Measurements from ENCODE around the gene PDS5A. TPM values are rescaled to one million over a fixed set of nuclear protein-coding genes. Genes with fewer than 3 reads are reported as not detected.
"Not testable (repeated sequence)": the region's sequence is repeated elsewhere in the genome, so short reads cannot be mapped to it uniquely, and the experiment has no call there.

PDS5A gene
- total and polyA plus RNA-seq, 5 donors, result 13.9 to 37.3 (median 36.0) TPM

DNA sequence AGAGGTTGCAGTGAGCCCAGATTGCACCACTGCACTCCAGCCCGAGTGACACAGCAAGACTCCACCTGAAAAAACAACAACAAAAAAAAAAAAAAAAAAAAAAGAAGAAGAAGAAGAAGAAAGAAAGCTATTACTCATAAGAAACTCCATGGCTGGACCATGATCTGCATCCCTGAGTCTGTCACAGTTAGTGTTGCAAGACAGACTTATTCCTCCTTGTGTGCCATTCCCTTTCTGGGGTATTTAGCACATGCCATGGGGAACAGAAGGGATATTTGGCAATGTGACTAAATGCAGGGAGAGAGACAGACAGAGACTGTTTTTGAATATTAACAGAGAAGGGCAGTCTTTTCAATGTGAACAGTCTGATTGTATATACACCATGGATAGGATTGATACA lies 16.7 kb upstream of the PDS5A start:
- no peaks in the 10 kb centered on the region for H3K27me3 ChIP-seq (ENCODE audit: control insufficient read depth, insufficient read depth)
- DNase-seq (no peak), ATAC-seq (no peak)
- no peaks in the 10 kb centered on the region for H3K9me3 ChIP-seq (ENCODE audit: control insufficient read depth, low read length)
- no peak overlapping the region for H3K27ac ChIP-seq (ENCODE audit: low read length)
- no peaks in the 10 kb centered on the region for H3K4me1 ChIP-seq (ENCODE audit: control insufficient read depth, insufficient read depth, low read length)
- intact Hi-C loops (cut with DNase I), result no loop called here
- no peak overlapping the region for H3K4me3 ChIP-seq (ENCODE audit: low read length)
- WGBS, result 58% methylated on average over 1 of the region's 1 CpG

DNA sequence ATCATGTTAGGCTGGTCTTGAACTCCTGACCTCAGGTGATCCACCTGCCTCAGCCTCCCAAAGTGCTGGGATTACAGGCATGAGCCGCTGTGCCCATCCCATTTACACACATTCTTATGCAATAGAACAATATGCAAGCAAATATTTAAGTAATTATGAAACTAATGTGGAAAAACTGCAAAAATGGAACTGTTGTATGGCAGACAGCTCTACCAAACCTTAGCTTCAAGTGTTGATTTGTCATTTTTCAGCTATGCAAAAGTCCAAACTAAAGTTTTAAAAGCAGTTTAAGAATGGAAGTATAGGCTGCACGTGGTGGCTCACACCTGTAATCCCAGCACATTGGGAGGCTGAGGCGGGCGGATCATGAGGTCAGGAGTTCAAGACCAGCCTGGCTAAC lies 11.7 kb upstream of the PDS5A start:
- intact Hi-C loops (cut with DNase I), result loop anchor here in 1 of 4 donors (10.0 kb wide), 1 partner anchor 65 kb away; the partner anchor contains the start of gene N4BP2
- DNase-seq; H3K27ac ChIP-seq (ENCODE audit: low read length); H3K27me3 ChIP-seq (ENCODE audit: control insufficient read depth, insufficient read depth); H3K4me3 ChIP-seq (ENCODE audit: low read length); H3K4me1 ChIP-seq (ENCODE audit: control insufficient read depth, insufficient read depth, low read length); ATAC-seq; H3K9me3 ChIP-seq (ENCODE audit: control insufficient read depth, low read length): not testable (repeated sequence)
- 92% methylated on average over 4 of the region's 4 CpGs for WGBS

DNA sequence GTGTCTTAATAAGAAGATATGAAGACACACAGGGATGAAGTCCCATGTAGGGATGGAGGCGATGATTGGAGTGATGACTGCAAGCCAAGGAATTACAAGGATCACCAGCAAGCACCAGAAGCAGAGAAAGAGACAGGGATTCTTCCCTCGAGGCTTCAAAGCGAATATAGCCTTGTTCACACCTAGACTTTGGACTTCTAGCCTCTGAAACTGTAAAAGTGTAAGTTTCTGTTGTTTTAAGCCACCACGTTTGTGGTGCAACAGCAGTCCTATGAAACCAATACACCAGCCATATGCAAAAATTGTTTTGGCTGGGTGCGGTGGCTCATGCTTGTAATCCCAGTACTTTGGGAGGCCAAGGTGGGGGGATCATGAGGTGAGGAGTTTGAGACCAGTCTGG lies 9.8 kb upstream of the PDS5A start:
- intact Hi-C loops (cut with DNase I), result loop anchor here in 1 of 4 donors (10.0 kb wide), 1 partner anchor 67 kb away; the partner anchor contains the start of gene N4BP2
- ATAC-seq, result no peak
- DNase-seq, result no peak
- H3K4me1 ChIP-seq (ENCODE audit: control insufficient read depth, insufficient read depth, low read length), result no peaks in the 10 kb centered on the region
- no peaks in the 10 kb centered on the region for H3K27me3 ChIP-seq (ENCODE audit: control insufficient read depth, insufficient read depth)
- no peak overlapping the region for H3K27ac ChIP-seq (ENCODE audit: low read length)
- 81% methylated on average over 5 of the region's 5 CpGs for WGBS
- H3K9me3 ChIP-seq (ENCODE audit: control insufficient read depth, low read length), result no peaks in the 10 kb centered on the region
- H3K4me3 ChIP-seq (ENCODE audit: low read length), result no peak overlapping the region

DNA sequence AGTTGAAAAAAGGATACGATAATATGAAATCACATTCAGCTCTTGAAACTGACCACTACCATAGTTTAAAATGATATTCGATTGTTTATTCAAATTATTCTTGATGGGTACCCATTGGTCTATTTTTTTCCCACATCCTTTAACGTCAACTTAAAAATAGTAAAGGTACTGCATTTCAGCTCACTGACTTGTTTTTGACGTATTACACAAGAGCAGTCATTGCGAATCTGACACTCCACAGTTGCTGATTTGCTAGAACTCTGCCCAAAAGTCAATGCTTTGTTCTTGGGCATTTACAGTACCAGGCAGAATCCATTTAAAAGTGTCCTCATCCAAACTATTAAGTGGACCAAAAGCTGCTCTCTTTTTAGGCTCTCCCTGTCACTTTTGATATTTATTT lies 1.2 kb upstream of the PDS5A start:
- DNase-seq (no peak), ATAC-seq (no peak)
- H3K27ac ChIP-seq (ENCODE audit: low read length), result no peak overlapping the region
- 81% methylated on average over 5 of the region's 5 CpGs for WGBS
- intact Hi-C loops (cut with DNase I), result loop anchor here (5.0 to 10.0 kb wide), 6 partner anchors 78 to 514 kb away; partner anchors contain the start of genes UBE2K (in 3 of the 4), N4BP2 (in 1 of the 4) and UGDH (in 1 of the 4)
- H3K4me3 ChIP-seq (ENCODE audit: low read length), result no peak overlapping the region
- no peaks in the 10 kb centered on the region for H3K27me3 ChIP-seq (ENCODE audit: control insufficient read depth, insufficient read depth)
- no peaks in the 10 kb centered on the region for H3K4me1 ChIP-seq (ENCODE audit: control insufficient read depth, insufficient read depth, low read length)
- H3K9me3 ChIP-seq (ENCODE audit: control insufficient read depth, low read length), result no peaks in the 10 kb centered on the region

DNA sequence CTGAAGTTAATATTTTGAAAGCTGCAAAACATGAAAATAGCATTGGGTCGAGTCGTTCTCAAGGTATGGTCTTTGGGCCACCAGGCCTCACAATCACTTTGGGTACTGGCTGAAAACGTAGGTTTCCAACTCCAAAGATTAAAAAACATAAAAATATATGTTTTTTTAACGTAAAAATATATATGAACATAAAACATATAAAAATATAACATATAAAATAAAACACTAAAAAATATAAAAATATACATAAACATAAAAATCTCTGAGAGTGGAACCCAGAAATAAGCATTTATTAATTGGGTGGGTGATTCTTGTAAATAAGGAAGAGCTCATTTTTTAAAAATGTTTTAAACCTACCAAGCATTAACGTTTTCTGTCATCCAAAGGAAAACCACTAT lies 666 bp upstream of the PDS5A start:
- 20% methylated on average over 5 of the region's 5 CpGs for WGBS
- intact Hi-C loops (cut with DNase I), result loop anchor here (5.0 to 10.0 kb wide), 6 partner anchors 79 to 514 kb away; partner anchors contain the start of genes UBE2K (in 3 of the 4), N4BP2 (in 1 of the 4) and UGDH (in 1 of the 4)
- Histone ChIP-seq H3K9me3 (ENCODE audit: control insufficient read depth, low read length) (no peaks in the 10 kb centered on the region), H3K4me1 (ENCODE audit: control insufficient read depth, insufficient read depth, low read length) (no peaks in the 10 kb centered on the region), H3K4me3 (ENCODE audit: low read length) (peak overlapping the region; percentile 98), H3K27me3 (ENCODE audit: control insufficient read depth, insufficient read depth) (no peaks in the 10 kb centered on the region), H3K27ac (ENCODE audit: low read length) (peak overlapping the region; percentile 93)
- DNase-seq, result no peak
- no peak for ATAC-seq

DNA sequence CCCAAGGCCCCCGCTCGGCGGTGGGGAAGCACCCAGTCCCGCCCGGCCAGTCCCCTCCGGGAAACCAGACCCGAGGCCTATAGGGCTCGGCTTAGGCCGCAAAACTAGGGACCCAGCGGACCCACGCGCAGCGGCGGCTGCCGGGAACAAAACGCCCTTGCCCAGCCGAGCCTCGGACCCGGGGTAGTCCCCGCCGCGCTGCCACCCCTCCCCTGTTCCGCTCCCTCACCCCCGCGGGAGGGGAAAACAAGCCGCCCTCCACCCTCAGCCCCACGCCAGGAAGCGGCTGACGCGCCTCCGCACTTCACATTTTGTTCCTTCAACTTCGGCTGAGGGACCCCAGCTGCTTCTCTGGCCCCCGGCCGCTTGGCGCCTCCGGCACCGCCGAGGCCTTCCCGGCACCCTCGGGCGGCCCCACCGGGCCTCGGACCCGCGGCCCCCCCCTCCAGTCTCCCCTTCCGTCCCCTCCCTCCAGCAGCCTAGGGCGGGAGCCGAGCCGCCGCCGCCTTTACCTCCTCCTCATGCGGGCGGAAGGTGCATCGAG lies 694 bp downstream of the PDS5A start:
- H3K27ac ChIP-seq (ENCODE audit: low read length), result peak overlapping the region; percentile 86
- intact Hi-C loops (cut with DNase I), result loop anchor here (2.0 to 10.0 kb wide), 7 partner anchors 80 to 512 kb away; partner anchors contain the start of genes UBE2K (in 3 of the 4), N4BP2 (in 1 of the 4) and UGDH (in 1 of the 4)
- H3K9me3 ChIP-seq (ENCODE audit: control insufficient read depth, low read length), result no peaks in the 10 kb centered on the region
- WGBS, result under 1% methylated on average over 54 of the region's 54 CpGs
- ATAC-seq, result peak; percentile 46 to 60
- H3K4me3 ChIP-seq (ENCODE audit: low read length), result peak overlapping the region; percentile 98
- H3K27me3 ChIP-seq (ENCODE audit: control insufficient read depth, insufficient read depth), result no peaks in the 10 kb centered on the region
- DNase-seq, result peak; percentile 54 to 82 (median 80)
- H3K4me1 ChIP-seq (ENCODE audit: control insufficient read depth, insufficient read depth, low read length), result no peaks in the 10 kb centered on the region

DNA sequence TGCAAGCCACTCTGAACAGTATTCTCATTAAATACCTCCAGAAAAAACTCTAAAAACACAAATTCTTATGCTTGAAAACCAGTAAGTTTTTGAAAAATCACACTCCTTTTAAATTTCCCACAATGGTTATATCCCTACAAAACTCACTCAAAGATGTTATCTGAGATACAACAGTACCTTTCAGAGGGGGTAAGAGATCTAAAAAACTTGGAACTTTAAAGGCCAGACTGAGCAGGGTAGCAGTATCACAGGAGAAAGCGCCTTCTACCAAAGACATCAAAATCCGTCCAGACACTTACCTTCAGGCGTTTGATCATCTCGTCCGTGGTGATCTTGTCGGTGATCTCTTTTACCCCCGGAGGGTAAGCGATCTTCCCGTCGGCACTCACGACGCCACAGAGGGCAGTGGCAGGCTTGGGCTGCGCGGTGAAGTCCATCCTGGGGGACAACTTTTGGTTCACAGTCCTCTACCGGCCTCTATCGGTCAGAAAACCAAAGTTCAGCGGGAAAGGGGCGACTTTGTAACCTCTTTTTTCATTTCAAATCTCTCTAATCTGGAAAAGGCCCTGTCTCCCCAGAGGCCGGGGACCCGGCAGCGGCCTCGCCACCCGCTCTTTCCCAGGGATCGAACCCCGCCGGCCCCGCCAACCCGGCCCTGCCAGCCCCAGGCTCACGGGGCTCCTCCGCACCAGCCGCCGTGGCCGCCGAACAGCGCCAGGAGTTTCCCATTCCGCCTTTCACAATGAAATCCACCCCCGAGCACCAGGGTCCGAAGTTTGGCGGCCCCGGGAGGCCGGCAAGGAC lies 1.4 kb downstream of the PDS5A start:
- intact Hi-C loops (cut with DNase I), result loop anchor here (2.0 to 10.0 kb wide), 7 partner anchors 81 to 512 kb away; partner anchors contain the start of genes UBE2K (in 3 of the 4), N4BP2 (in 1 of the 4) and UGDH (in 1 of the 4)
- 1% methylated on average over 41 of the region's 41 CpGs for WGBS
- Histone ChIP-seq H3K27ac (ENCODE audit: low read length) (peak overlapping the region; percentile 86), H3K4me1 (ENCODE audit: control insufficient read depth, insufficient read depth, low read length) (no peaks in the 10 kb centered on the region), H3K4me3 (ENCODE audit: low read length) (peak overlapping the region; percentile 98), H3K27me3 (ENCODE audit: control insufficient read depth, insufficient read depth) (no peaks in the 10 kb centered on the region), H3K9me3 (ENCODE audit: control insufficient read depth, low read length) (no peaks in the 10 kb centered on the region)
- peak; percentile 76 to 89 (median 88) for DNase-seq
- ATAC-seq, result peak; percentile 83 to 86

DNA sequence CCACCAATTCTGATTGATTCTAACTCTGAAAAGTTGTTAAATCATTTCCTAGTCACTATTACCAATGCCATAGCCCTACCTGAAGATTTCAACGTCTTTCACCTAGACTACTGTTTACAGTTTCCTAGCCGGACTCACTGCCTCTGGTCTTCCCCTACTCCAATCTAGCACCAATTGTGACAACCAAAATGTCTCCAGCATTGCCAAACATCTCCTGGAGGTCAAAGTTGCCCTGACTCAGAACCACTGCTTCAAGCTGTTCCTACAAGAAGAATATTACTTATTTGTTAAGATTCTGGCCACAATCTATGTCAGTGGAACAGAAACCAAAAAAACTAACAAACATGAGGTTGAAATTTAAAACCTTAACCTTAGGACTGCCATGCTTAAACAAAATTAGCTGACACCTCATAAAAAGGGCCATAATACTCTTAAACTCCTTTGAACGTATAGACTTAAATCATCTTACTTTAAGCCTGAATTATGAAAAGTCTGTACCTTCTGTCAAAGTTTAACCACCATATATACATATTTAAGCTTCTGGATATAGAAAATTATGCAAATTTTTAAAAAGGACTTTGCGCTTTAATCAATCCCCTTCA lies 2.1 kb downstream of the PDS5A start:
- WGBS, result 72% methylated on average over 4 of the region's 4 CpGs
- no peak for DNase-seq
- H3K27ac ChIP-seq (ENCODE audit: low read length), result no peak overlapping the region
- intact Hi-C loops (cut with DNase I), result loop anchor here (2.0 to 10.0 kb wide), 7 partner anchors 82 to 511 kb away; partner anchors contain the start of genes UBE2K (in 3 of the 4), N4BP2 (in 1 of the 4) and UGDH (in 1 of the 4)
- peaks cover 4% of the 10 kb centered on the region for H3K4me1 ChIP-seq (ENCODE audit: control insufficient read depth, insufficient read depth, low read length)
- ATAC-seq, result no peak
- H3K27me3 ChIP-seq (ENCODE audit: control insufficient read depth, insufficient read depth), result no peaks in the 10 kb centered on the region
- H3K9me3 ChIP-seq (ENCODE audit: control insufficient read depth, low read length), result no peaks in the 10 kb centered on the region
- H3K4me3 ChIP-seq (ENCODE audit: low read length), result peak overlapping the region; percentile 98

DNA sequence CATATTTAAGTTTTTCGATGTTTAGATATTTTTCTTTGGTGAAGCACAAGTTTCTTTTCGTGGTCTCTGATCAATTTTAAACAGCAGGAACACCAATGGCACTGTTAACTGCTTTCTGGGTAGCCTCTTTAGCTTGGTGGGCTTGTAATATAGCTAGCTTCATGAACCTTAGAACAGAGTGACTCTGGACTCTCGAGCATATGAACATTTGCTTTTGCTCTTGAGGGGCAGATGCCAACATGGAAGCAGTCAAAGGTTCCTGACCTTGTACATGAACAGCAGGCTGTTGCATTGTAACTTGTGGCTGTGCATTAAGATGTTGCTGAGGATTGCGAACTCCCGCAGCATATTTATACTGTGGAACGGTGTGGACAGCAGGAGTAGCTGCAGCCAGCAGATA lies 4.7 kb downstream of the PDS5A start:
- H3K27me3 ChIP-seq (ENCODE audit: control insufficient read depth, insufficient read depth); H3K9me3 ChIP-seq (ENCODE audit: control insufficient read depth, low read length); ATAC-seq; H3K4me1 ChIP-seq (ENCODE audit: control insufficient read depth, insufficient read depth, low read length); DNase-seq; H3K4me3 ChIP-seq (ENCODE audit: low read length); H3K27ac ChIP-seq (ENCODE audit: low read length): not testable (repeated sequence)
- 70% methylated on average over 6 of the region's 6 CpGs for WGBS
- intact Hi-C loops (cut with DNase I), result loop anchor here in 3 of 4 donors (10.0 kb wide), 3 partner anchors 278 to 508 kb away; partner anchors contain the start of genes UBE2K (in 1 of the 3) and UGDH (in 1 of the 3)

DNA sequence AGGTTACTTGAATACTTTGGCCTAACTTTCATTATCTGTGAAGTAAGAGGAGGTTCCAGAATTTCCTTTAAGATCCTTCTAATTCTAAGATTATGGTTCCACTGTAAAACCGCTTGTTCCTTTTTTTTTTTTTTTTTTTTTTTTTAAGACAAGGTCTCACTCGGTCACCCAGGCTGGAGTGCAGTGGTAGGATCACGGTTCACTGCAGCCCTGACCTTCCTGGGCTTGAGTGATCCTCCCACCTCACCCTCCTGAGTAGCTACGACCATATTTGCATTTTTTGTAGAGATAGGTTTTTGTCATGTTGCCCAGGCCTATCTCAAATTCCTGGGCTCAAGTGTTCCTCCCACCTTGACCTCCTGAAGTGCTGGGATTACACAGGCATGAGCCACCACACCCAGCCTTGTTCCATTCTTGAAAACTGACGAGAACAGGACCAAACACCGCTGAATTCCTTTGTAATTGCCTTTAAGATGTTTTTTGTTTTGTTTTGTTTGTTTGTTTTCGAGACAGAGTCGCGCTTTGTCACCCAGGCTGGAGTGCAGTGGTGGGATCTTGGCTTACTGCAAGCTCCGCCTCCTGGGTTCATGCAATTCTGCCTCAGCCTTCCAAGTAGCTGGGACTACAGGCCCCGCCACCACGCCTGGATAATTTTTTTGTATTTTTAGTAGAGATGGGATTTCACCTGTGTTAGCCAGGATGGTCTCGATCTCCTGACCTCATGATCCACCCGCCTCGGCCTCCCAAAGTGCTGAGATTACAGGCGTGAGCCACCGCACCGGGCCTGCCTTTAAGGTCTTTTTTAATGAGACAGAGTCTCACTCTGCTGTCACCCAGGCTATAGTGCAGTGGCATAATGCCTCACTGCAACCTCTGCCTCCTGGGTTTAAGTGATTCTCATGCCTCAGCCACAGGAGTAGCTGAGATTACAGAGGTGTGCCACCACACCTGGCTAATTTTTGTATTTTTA lies 6.8 kb downstream of the PDS5A start:
- intact Hi-C loops (cut with DNase I), result loop anchor here in 3 of 4 donors (10.0 kb wide), 3 partner anchors 276 to 506 kb away; partner anchors contain the start of genes UBE2K (in 1 of the 3) and UGDH (in 1 of the 3)
- no peak overlapping the region for H3K4me3 ChIP-seq (ENCODE audit: low read length)
- H3K9me3 ChIP-seq (ENCODE audit: control insufficient read depth, low read length), result no peaks in the 10 kb centered on the region
- ATAC-seq, result peak; percentile 43 to 61
- no peak for DNase-seq
- no peaks in the 10 kb centered on the region for H3K27me3 ChIP-seq (ENCODE audit: control insufficient read depth, insufficient read depth)
- 80% methylated on average over 18 of the region's 18 CpGs for WGBS
- H3K4me1 ChIP-seq (ENCODE audit: control insufficient read depth, insufficient read depth, low read length), result peaks cover 4% of the 10 kb centered on the region
- H3K27ac ChIP-seq (ENCODE audit: low read length), result no peak overlapping the region
